HepG2 (cell line): ENCODE results near the gene VNN1. TPM values are rescaled to one million over a fixed set of nuclear protein-coding genes. Genes with fewer than 3 reads are reported as not detected.

Experiments
- ATAC-seq: fragments of 200-7000 bp; cut with Tn5 transposase; 3 replicates; pipeline ENCODE4 v1.9.1; 2020; ENCODE audit warnings: mild to moderate bottlenecking, moderate library complexity
- BruUV-seq: library from RNA; stranded (reverse); fragments of 400-500 nt; replicated peaks from 2 replicates; lab custom pipeline; 2021; lab: Mats Ljungman, UMichigan
- CTCF ChIA-PET: fragments of 300-600 bp; formaldehyde crosslinking; extraction: SDS; loops from one replicate; lab custom pipeline; 2021; ENCODE audit warnings: low total read pairs, inconsistent platforms, low intra/inter-chr PET ratio; lab: Yijun Ruan, JAX
- POLR2A ChIA-PET: fragments of 350-600 bp; sonication (Branson Sonifier 250); formaldehyde crosslinking; loops from one replicate; lab custom pipeline; 2020; ENCODE audit warnings: antibody characterized with exemption, inconsistent platforms; lab: Yijun Ruan, JAX
- DNase-seq: peaks from one replicate; pipeline ENCODE4 v3.0.0-alpha.2; 2015; ENCODE audit warnings: low spot score
- FAIRE-seq: peaks from 3 replicates; lab custom pipeline; 2011; peaks lifted over from hg19 to GRCh38; lab: Jason Lieb, UNC
- H2AFZ ChIP-seq: one replicate; pipeline ENCODE4 v1.6.1; 2011; ENCODE audit warnings: low read length, inconsistent platforms
- H3K27ac ChIP-seq: fragments of 300-600 bp; 3 replicates; pipeline ENCODE4 v1.8.0; 2011; ENCODE audit warnings: mixed run types, mild to moderate bottlenecking, mixed read lengths, low read length, inconsistent platforms; ENCODE audit not compliant: insufficient read depth; ENCODE audit errors: extremely low read length
- H3K27me3 ChIP-seq, 2 experiments: fragments of 200-600 bp in 1 of 2; 2 replicates in 1 of 2; 3 replicates in 1 of 2; pipeline versions ENCODE4 v1.6.0 to v1.8.0; 2011; ENCODE audit warnings: low read length in 2 of 2, mild to moderate bottlenecking in 2 of 2, moderate library complexity in 2 of 2, inconsistent platforms in 1 of 2; ENCODE audit not compliant: insufficient read depth in 2 of 2, control insufficient read depth in 1 of 2
- H3K36me3 ChIP-seq, 2 experiments: fragments of 200-600 bp in 1 of 2; replicated peaks in 1 of 2; 2 replicates in 1 of 2; 3 replicates in 1 of 2; pipeline versions ENCODE4 v1.5.1 to v1.8.0; 2011; ENCODE audit warnings: low read length in 2 of 2, inconsistent platforms in 1 of 2; ENCODE audit not compliant: insufficient read depth in 2 of 2, control insufficient read depth in 1 of 2
- H3K4me1 ChIP-seq: 2 replicates; pipeline ENCODE4 v1.5.1; 2012; ENCODE audit warnings: low read length, inconsistent platforms; ENCODE audit not compliant: insufficient read depth
- H3K4me2 ChIP-seq: 2 replicates; pipeline ENCODE4 v1.6.0; 2011; ENCODE audit warnings: low read depth, low read length, inconsistent platforms
- H3K4me3 ChIP-seq, 3 experiments: fragments of 200-600 bp in 1 of 3; sonication (generic), shearing (Covaris generic) in 1 of 3; replicated peaks in 1 of 3; 2 replicates each; pipeline ENCODE4 v1.5.1; 2011 to 2016; ENCODE audit warnings: low read length in 3 of 3, inconsistent platforms in 2 of 3, low read depth in 2 of 3, mild to moderate bottlenecking in 2 of 3, control low read depth in 1 of 3, mixed read lengths in 1 of 3; ENCODE audit not compliant: insufficient read depth in 1 of 3
- H3K79me2 ChIP-seq: one replicate; pipeline ENCODE4 v1.6.1; 2011; ENCODE audit warnings: low read length, inconsistent platforms; ENCODE audit not compliant: insufficient read depth
- H3K9ac ChIP-seq: 2 replicates; pipeline ENCODE4 v1.6.0; 2011; ENCODE audit warnings: mild to moderate bottlenecking, low read depth, low read length, inconsistent platforms; ENCODE audit not compliant: insufficient read depth
- H3K9me3 ChIP-seq: 2 replicates; pipeline ENCODE4 v1.5.1; 2012; ENCODE audit warnings: mild to moderate bottlenecking, low read length
- H4K20me1 ChIP-seq: 2 replicates; pipeline ENCODE4 v1.6.0; 2011; ENCODE audit warnings: inconsistent platforms, mild to moderate bottlenecking, low read length, moderate library complexity; ENCODE audit not compliant: insufficient read depth
- E2F1 ChIP-seq: sonication (generic); formaldehyde crosslinking; IDR thresholded peaks from 2 replicates; pipeline ENCODE4 v1.5.0; 2020; ENCODE audit warnings: missing genetic modification reagents
- MEIS1 ChIP-seq: sonication (generic); formaldehyde crosslinking; IDR thresholded peaks from 2 replicates; pipeline ENCODE4 v1.9.0; 2021; ENCODE audit warnings: mild to moderate bottlenecking, missing genetic modification reagents, moderate library complexity, borderline replicate concordance
- PHB2 ChIP-seq: fragments of 450-650 bp; IDR thresholded peaks from 2 replicates; pipeline ENCODE4 v1.6.1; 2018; ENCODE audit not compliant: partially characterized antibody
- RELA ChIP-seq: sonication (generic); formaldehyde crosslinking; IDR thresholded peaks from 2 replicates; pipeline ENCODE4 v1.4.0; 2020; ENCODE audit warnings: missing genetic modification reagents
- STAG1 ChIP-seq: sonication (generic); formaldehyde crosslinking; IDR thresholded peaks from 2 replicates; pipeline ENCODE4 v1.4.0; 2020; ENCODE audit warnings: missing genetic modification reagents
- ZFP36 ChIP-seq: fragments of 150-350 bp; IDR thresholded peaks from 2 replicates; pipeline ENCODE4 v1.6.1; 2018; ENCODE audit warnings: borderline replicate concordance, low read length, low read depth; ENCODE audit not compliant: partially characterized antibody
- ZFP62 ChIP-seq: sonication (generic); formaldehyde crosslinking; IDR thresholded peaks from 2 replicates; pipeline ENCODE4 v1.4.0; 2020; ENCODE audit warnings: missing genetic modification reagents
- ZNF207 ChIP-seq: fragments of 450-650 bp; IDR thresholded peaks from 2 replicates; pipeline ENCODE4 v1.6.1; 2016; ENCODE audit warnings: antibody characterized with exemption, borderline replicate concordance
- ZNF576 ChIP-seq: sonication (generic); formaldehyde crosslinking; IDR thresholded peaks from 2 replicates; pipeline ENCODE4 v1.4.0; 2020; ENCODE audit warnings: mild to moderate bottlenecking, missing genetic modification reagents
- ZNF619 ChIP-seq: sonication (generic); formaldehyde crosslinking; IDR thresholded peaks from 2 replicates; pipeline ENCODE4 v1.4.0; 2020; ENCODE audit warnings: mild to moderate bottlenecking, missing genetic modification reagents
- ZNF646 ChIP-seq: sonication (generic); formaldehyde crosslinking; IDR thresholded peaks from 2 replicates; pipeline ENCODE4 v1.9.0; 2021; ENCODE audit warnings: mild to moderate bottlenecking, missing genetic modification reagents
- ZSCAN29 ChIP-seq: sonication (generic); formaldehyde crosslinking; conservative IDR thresholded peaks from 2 replicates; pipeline ENCODE4 v1.4.0; 2020; ENCODE audit warnings: mild to moderate bottlenecking, missing genetic modification reagents
- ZSCAN9 ChIP-seq: IDR thresholded peaks from 2 replicates; pipeline ENCODE4 v1.6.1; 2016; ENCODE audit warnings: borderline replicate concordance
- WGBS: methylation state at CpG from one replicate; pipeline ENCODE4 v1.1.6; 2017; ENCODE audit warnings: low lambda C conversion rate; 5-methylcytosine and 5-hydroxymethylcytosine counted together
- in situ Hi-C: cut with HindIII; loops from 2 replicates; pipeline ENCODE4 v1.10.0; 2017; ENCODE audit warnings: low pct_unique_long_range_greater_than_20kb; ENCODE audit not compliant: extremely low pct_ligation_motif_present
- intact Hi-C: fragments of 100-400 bp; cut with micrococcal nuclease; formaldehyde crosslinking; loops from one replicate; pipeline ENCODE4 v1.10.0; 2022; ENCODE audit not compliant: unreplicated experiment
- polyA plus RNA-seq, 8 experiments: library from polyadenylated mRNA; depleted of rRNA in 3 of 8; stranded (reverse) in 7 of 8; unstranded in 1 of 8; fragments of >200 nt; fragmentation: Illumina TruSeq in 4 of 8; extraction: Trizol in 4 of 8; gene quantifications; 2 replicates each; pipeline versions ENCODE4 v1.2.1 to v1.2.3, GENCODE V29; 2011 to 2016; ENCODE audit warnings: low read depth in 4 of 8, missing spikeins in 1 of 8, mixed read lengths in 1 of 8; ENCODE audit not compliant: insufficient read depth in 1 of 8
- total RNA-seq, 5 experiments: library from RNA; depleted of rRNA; stranded (reverse); fragments of >200 nt; fragmentation: Illumina TruSeq; extraction: Trizol; gene quantifications; 2 replicates each; pipeline ENCODE4 v1.2.3, GENCODE V29; 2016; ENCODE audit warnings: low read depth in 1 of 5

The VNN1 gene
- total and polyA plus RNA-seq, 2 of the 13 experiments (the other 11 are each of a cell fraction or from before 2014, with no cell fraction given) = 0.62 to 4.0 TPM

- TF ChIP-seq ZNF646 (CRISPR knock-in tag) (no peak), STAG1 (CRISPR knock-in tag) (no peak), PHB2 (no peak), RELA (CRISPR knock-in tag) (no peak), ZNF207 (no peak)
These were observed 38.4 kb upstream of the VNN1 start (continued) for GRCh38 chr6:132752255-132752654.

GRCh38 chr6:132751828-132752227, 38.0 kb upstream of the VNN1 start:
- WGBS = 18% methylated on average over 1 of the region's 1 CpG
- Histone ChIP-seq H3K4me2 (no peak overlapping the region), H3K9ac (no peak overlapping the region), H2AFZ (no peak overlapping the region), H4K20me1 (no peaks in the 10 kb centered on the region), H3K27me3 (no peaks in the 10 kb centered on the region), H3K79me2 (no peaks in the 10 kb centered on the region), H3K27ac (no peak overlapping the region), H3K4me1 (no peaks in the 10 kb centered on the region; the same call in 1 of the 2 replicates), H3K4me3 (no peak overlapping the region), H3K9me3 (no peaks in the 10 kb centered on the region), H3K36me3 (no peaks in the 10 kb centered on the region)
- no TSS peak for BruUV-seq
- no peak for FAIRE-seq
- DNase-seq = no peak
- ChIA-PET CTCF (no interaction called here), POLR2A (no interaction called here)
- in situ Hi-C loops (no loop called here), intact Hi-C loops (no loop called here)
- ATAC-seq = no peak
- TF ChIP-seq ZFP36 (no peak), ZSCAN29 (no peak), E2F1 (CRISPR knock-in tag) (no peak), ZSCAN9 (CRISPR knock-in tag) (no peak), ZNF576 (no peak), ZFP62 (CRISPR knock-in tag) (no peak), MEIS1 (CRISPR knock-in tag) (no peak), ZNF619 (CRISPR knock-in tag) (no peak)
